Activated CD4-positive, alpha-beta T cell treated with anti-CD3 and anti-CD28 coated beads, Interleukin-2, Interleukin-4, amounts not matched to agents 100 ng/mL and 50 ng/mL, durations not matched to agents 16 hours and 8 hours (primary cell): ENCODE data around the gene SKIC8.
"Not testable (repeated sequence)": the region's sequence is repeated elsewhere in the genome, so short reads cannot be mapped to it uniquely, and the experiment has no call there.

Experiments
- DNase-seq: peaks from one replicate; pipeline ENCODE4 v3.0.0-alpha.2; 2020; ENCODE audit warnings: low spot score

SKIC8 gene

DNA sequence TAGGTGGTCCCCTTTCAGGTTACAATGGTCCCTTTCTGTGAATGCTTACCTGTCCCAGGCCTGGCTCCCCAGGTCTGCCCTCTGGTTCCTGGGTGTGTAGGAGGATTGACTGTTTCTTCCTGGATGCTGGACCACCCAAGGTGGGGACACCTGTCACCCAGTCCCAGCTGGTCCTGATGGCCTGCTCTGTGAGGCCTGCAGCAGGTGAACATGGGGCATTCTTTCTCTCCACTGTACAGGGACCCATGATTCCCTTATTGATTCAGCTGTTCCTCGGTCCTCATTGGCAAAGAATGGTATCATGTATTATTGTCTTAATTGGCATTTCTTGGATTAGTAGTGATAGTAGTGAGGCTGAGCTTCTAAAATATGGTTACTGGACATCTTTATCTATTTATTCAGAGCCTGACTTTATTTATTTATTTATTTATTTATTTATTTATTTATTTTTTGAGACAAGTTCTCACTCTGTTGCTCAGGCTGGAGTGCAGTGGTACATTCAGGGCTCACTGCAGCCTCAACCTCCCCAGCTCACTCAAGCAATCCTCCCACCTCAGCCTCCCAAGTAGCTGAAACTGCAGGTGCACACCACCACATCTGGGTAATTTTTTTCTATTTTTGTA lies 43.9 kb downstream of the SKIC8 start:
- DNase-seq = no peak

DNA sequence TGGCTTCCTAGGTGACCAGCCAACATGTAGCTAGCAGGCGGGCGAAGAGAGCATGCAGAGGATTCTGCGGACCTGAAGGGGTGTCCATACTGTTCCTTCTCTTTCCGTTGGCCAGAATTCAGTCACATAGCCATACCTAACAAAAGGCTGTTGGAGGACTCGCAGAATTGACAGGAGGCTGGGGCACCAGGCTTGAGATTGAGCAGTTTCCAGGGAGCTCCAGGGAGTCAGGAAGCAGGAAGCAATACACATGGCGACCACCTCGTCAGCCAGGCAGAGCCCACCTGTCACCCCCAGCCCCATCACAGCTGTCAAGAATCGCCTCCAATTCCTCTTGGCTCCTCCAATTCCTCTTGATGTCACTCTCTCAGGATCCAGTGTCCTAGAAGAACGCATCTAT lies 48.3 kb downstream of the SKIC8 start:
- DNase-seq = no peak

GRCh38 chr15:78249131-78249530 lies 50.3 kb downstream of the SKIC8 start:
- no peak for DNase-seq

DNA sequence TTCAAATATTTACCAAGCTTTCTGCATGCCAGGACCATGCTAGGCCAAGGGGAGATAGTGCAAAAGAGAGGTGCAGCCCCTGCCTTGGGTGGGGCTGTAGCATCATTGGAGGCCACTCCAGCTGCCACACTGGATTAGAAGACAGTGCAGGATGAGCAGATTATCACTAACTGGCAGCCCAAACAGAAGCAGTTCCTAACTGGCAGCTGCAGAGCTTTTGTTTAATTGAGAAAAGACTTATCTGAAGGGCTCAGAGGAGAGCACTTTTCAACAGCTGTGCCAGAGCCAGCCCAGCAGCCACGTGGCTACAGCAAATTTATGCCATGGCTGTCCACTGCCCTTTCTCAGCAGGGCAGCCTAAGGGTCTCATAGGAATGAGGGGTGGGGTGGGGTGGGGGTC lies 51.5 kb downstream of the SKIC8 start:
- DNase-seq = no peak

GRCh38 chr15:78245976-78246620 lies 53.3 kb downstream of the SKIC8 start:
- DNase-seq = not testable (repeated sequence)

DNA sequence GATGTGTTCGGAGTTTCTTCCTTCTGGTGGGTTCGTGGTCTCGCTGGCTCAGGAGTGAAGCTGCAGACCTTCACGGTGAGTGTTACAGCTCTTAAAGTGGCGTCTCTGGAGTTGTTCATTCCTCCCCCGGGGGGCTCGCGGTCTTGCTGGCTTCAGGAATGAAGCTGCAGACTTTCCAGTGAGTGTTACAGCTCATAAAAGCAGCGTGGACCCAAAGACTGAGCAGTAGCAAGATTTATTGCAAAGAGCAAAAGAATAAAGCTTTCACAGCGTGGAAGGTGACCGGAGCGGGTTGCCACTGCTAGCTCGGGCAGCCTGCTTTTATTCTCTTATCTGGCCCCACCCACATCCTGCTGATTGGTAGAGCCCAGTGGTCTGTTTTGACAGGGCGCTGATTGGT lies 54.0 kb downstream of the SKIC8 start:
- not testable (repeated sequence) for DNase-seq

- no peak for DNase-seq
These were observed 54.5 kb downstream of the SKIC8 start for GRCh38 chr15:78244893-78245292.

DNA sequence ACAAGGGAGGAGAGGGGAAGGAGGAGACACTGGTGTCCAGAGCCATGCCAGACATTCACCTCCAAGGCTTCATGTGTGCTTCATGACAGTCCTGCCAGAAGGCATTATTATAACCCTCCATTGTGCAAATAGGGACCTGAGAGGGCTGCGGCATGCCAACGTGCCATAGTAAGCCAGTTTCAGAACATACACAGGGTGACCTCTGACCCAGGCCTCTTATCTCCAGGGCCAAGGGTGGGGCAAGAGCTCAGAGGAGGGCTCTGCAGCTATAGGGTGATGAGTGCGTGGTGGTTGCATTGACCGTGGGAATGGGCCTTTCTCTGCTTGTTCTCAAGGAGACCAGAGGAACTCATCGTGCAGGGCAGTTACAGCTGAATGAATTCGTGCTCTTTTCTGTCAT lies 55.3 kb downstream of the SKIC8 start:
- DNase-seq = no peak

DNA sequence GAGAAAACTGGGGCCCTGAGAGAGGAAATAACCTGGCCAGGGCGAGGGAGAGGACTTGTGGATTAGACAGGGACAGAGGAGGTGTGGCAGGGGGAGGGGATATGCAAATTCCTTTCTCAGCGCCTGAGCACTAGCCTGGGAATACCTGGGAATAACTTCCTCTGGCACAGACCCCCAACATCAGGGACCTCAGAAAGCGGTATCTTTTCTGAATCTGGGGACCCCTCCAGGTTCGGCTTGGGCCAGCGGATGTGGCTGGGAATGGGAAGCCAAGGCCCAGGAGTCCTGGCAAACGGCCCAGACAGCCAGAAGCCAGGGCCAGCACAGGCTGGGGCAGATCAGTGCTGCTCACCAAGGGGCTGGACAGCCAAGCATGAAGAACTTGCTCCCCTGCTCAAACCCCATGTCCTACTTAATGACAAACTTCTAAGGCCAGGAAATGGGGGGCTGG lies 55.9 kb downstream of the SKIC8 start:
- no peak for DNase-seq

- no peak for DNase-seq
These were observed 56.4 kb downstream of the SKIC8 start for GRCh38 chr15:78243058-78243457.

- peak; percentile 22 for DNase-seq
These were observed 57.3 kb downstream of the SKIC8 start for GRCh38 chr15:78242128-78242527.

DNA sequence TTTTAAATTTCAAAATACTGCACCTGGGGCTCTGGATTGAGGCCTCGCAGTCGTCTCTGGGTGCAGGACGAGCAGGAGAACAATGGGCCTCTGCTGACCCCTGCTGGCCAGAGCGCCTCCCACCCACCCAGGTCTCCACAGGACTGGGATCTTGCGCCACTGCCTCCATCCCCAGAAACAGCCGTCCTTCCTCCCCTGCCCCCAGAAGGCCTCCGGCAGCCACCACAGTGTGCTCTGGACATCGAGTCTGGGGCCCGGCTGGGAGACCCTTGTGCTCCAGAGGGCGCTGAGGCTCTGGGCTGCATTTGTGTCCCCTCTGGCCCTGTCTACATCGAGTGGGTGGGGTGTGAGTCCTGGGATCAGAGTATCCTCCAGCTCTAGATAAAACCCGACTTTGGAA lies 58.4 kb downstream of the SKIC8 start:
- peak; percentile 87 for DNase-seq

- DNase-seq = no peak
These were observed 59.6 kb downstream of the SKIC8 start for GRCh38 chr15:78239811-78240210.

DNA sequence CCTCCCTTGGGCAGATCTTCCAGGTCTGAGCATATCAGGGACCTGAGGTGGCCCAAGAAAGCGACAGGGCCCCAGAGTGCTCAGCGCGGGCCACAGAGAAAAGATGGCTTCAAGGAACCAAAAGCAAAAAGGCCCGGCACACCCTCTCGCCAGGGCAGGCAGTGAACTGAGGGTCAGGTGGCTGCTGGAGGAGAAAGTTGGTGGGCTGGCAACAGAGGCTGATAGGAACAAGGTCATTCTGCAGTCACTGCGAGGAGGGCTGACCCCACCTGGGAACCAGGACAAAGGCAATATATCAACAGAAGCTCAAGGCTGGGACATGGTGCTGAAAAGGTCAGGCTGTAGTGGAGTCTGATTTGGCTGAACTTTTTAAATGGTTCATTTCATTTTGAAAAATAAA lies 62.3 kb downstream of the SKIC8 start:
- no peak for DNase-seq

- DNase-seq = no peak
These were observed 62.9 kb downstream of the SKIC8 start for GRCh38 chr15:78236491-78236890.

DNA sequence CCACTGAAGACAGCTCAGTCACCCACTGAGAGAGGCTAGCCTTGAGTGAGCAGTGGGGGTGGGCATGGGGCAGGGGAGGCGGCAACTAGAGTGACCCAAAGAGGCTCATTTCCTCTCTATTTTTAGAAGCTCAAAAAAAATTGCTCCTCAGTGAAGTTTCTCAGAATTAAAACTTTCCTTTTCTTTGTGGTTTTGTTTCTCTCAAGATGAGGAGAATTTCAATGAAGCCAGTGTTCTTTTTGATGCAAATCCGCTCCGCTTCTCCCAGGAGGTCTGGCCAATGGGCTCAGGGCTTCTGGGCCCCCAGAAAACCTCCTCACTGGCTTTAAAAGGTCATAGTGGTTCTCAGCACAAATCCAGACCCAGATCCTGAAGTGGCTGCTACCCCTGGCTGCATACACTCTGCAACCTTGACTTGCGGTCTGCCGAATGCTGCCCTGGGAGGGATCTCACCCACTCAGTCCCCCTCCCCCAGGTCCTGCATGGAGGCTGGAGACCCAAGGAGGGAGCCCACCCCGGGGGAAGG lies 64.8 kb downstream of the SKIC8 start, which contains the start of gene ACSBG1:
TSS of gene ACSBG1 (minus strand) at position 51 of the 526 bp plus-strand sequence. CDS start 64 bp downstream, outside the sequence.
- DNase-seq = peak; percentile 11

DNA sequence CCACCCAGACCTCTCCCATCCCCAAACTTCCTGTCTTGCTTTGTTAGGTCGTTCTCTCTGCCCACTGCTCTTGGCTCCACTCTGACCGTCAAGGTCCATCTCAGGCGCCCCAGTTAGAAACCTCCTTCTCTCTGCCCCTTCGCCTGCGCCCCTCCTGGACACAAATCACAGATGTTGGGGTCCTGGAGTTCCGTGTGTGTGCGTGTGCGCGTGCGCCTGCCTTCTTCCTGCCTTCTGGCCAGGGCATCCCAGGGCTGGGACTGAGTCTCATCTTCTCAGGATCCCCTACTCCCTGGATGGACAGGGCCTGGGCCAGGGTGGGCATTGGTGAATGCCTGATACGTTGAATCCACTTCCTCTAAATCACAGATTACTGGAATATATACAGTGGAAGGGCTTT lies 65.9 kb downstream of the SKIC8 start:
- no peak for DNase-seq
